ENCODE measurements around the gene ARF3.
"Not testable (repeated sequence)": the region's sequence is repeated elsewhere in the genome, so short reads cannot be mapped to it uniquely, and the experiment has no call there.

The ARF3 gene

DNA sequence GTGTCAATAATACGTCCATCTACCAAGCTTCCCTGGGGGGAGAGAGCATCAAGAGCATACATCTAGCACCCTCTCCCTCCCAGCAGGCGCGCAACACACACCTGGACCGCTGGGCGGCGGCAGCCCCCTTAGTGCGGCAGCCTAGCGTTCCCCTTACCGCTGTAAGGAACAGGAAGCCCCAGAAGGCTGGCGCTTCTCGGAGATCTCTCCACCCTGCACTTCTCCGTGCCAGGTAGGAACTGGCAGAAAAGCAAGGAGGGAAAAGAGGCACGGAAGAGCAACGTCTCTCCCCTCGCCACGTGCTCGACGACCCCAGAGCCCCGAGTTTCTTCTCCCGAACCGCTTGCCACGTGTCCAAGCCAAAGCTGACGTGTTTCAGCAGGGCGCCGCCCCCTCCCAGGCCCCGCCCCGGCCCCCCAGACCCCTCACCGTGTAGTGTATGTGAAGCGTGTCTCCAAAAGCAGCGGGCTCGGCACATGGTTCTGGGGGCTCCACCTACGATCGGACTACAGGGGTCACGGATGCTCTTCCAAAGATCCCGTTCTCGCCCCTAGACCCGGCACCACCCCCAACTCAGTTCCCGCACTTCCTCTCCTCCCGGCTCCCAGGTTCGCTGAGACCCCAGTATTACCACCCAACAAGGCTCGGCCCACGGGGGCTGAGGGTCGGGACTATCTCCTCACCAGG lies 32.5 kb downstream of the ARF3 start:
- peak; percentile 72 for DNase-seq

DNA sequence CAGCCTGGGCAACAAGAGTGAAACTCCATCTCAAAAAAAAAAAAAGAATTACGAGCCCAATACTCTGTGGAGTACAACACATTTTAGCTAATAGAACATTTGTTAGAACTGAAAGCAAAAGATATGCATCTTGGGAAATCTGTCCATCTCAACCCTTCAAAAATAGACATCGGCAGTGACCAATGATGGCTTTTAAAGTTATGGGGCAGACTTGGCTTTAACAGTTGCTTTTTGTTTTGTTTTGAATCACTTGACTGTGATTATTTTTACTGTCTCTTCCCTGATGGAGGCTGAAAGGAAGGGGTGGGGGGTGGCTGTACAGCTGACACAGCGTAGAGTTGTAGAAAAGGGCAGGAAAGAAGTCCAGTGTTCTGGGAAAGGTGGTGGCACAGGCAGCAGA lies 34.2 kb downstream of the ARF3 start:
- DNase-seq: no peak

- DNase-seq: peak; percentile 27
These were observed 39.3 kb downstream of the ARF3 start for GRCh38 chr12:48917857-48918537.

DNA sequence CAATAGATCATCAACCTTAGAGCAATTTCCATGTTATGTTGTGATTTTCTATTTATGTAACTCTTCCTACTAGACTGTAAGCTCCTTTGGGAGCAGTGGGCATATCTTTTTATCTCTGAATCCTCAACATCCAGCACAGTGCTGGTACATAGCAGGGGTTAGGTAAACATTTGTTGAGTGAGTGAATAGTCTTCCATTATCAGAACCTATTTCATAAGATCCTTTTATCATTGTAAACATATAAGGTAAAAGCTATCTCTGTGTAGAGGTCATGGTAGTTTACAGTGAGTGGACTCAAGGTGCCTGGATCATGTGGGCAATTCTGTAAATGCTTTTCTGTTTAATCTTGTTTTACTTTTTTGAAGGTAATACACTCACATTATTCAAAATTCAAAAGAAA lies 47.1 kb downstream of the ARF3 start:
- no peak for DNase-seq

DNA sequence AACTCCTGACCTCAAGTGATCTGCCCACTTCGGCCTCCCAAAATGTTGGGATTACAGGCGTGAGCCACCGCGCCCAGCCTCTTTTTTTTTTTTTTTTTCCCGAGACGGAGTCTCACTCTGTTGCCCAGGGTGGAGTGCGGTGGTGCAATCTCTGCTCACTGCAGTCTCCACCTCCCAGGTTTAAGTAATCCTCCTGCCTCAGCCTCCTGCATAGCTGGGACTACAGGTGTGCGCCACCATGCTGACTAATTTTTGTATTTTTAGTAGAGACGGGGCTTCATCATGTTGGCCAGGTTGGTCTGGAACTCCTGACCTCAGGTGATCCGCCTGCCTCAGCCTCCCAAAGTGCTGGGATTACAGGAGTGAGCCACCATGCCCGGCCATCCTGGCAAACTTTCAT lies 47.6 kb downstream of the ARF3 start:
- DNase-seq: not testable (repeated sequence)

DNA sequence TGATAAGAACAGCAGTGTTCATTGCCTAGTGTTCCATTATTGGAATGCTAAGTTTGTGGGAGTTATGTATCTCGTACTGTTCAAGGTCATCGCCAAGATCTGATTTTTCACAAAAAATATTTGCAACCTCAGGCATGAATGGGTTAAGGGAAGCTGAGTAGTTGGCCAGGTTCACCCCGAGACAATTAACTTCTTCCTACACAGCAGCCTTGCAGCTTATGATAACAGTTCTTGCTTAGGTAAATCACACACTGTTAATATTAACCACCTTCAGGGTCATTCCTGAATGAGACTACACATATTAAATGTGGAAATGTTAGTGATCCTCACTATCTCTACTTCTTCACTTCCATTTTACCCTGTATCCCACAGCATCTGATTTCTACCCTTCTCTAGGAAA lies 50.0 kb downstream of the ARF3 start:
- DNase-seq: no peak

- DNase-seq: peak; percentile 81
These were observed 53.3 kb downstream of the ARF3 start for GRCh38 chr12:48903982-48904411.

DNA sequence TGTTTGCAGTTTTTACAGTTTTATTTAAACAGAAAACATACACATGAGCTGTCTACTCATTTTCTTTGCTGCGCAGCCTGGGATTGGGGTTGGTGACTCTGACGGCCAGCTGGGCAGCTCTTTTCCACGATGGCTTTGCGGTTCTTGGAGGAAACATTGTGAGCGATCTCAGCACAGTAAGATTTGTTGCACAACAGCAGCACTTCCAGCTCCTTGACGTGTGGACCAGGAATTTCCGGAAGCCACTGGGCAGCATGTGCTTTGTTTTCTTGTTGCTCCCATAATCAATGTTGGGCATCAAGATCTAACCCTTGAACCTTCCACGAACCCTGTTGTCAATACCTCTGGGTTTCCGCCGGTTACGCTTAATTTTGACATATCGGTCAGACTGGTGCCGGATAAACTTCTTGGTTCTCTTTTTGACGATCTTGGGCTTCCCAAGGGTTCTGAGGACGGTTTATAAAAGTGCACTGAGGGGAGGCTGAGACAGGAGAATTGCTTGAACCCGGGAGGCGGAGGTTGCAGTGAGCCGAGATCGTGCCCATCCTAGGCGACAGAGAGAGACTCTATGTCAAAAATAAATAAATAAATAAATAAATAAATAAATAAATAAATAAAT lies 53.8 kb downstream of the ARF3 start:
- no peak for DNase-seq

- no peak for DNase-seq
These were observed 56.0 kb downstream of the ARF3 start for GRCh38 chr12:48901278-48901677.

GRCh38 chr12:48899651-48900050 lies 57.6 kb downstream of the ARF3 start:
- DNase-seq: no peak

- DNase-seq: no peak
These were observed 63.0 kb downstream of the ARF3 start for GRCh38 chr12:48894271-48894670.

GRCh38 chr12:48890657-48891418 lies 66.4 kb downstream of the ARF3 start:
- DNase-seq: peak; percentile 61

DNA sequence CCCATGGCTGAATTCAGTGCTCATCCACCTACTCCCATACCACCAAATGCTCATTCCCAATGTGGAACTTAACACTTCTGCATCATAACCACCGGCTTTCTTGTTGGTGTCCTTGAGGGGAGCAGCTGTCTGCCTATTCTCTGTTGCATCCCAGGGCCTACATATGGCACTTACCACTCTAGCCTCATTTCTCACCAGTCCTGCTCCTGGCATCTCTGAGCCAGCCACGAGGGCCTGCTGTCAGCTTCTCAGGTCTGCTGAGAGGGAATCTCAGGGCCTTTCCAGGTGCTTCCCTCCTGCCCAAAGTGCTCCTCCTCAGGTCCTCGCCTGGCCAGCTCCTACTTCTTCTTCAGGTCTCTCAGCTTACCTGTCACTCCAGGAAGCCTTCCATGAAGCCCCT lies 67.6 kb downstream of the ARF3 start:
- no peak for DNase-seq
